Measurements from ENCODE around the gene S1PR2. TPM values are rescaled to one million over a fixed set of nuclear protein-coding genes. Genes with fewer than 3 reads are reported as not detected.

Gene S1PR2
- total and polyA plus RNA-seq, 9 of the 15 experiments (the other 6 are each of a cell fraction or from before 2014, with no cell fraction given): 1.5 to 3.9 (median 2.0) TPM

DNA sequence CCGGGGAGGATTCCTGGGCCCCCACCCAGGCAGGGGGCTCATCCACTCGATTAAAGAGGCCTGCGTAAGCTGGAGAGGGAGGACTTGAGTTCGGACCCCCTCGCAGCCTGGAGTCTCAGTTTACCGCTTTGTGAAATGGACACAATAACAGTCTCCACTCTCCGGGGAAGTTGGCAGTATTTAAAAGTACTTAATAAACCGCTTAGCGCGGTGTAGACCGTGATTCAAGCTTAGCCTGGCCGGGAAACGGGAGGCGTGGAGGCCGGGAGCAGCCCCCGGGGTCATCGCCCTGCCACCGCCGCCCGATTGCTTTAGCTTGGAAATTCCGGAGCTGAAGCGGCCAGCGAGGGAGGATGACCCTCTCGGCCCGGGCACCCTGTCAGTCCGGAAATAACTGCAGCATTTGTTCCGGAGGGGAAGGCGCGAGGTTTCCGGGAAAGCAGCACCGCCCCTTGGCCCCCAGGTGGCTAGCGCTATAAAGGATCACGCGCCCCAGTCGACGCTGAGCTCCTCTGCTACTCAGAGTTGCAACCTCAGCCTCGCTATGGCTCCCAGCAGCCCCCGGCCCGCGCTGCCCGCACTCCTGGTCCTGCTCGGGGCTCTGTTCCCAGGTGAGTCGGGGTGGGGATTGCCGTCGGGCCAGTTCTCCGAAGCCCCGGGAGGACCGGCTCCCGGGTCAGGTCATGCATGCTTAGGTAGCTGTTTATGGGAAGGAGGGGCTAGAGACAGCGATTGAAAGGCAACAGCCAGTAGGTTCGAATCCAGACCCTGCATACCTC is 39.7 kb upstream of the S1PR2 start, which contains the start of gene ICAM1 (continued):
- TF ChIP-seq ZNF57 (CRISPR knock-in tag; IDR thresholded peaks at IDR 0.05) (no peak), SAP30 (IDR thresholded peaks at IDR 0.05; ENCODE audit: borderline replicate concordance, insufficient read depth, low read depth, low read length, poor library complexity, severe bottlenecking) (no peak), ZZZ3 (IDR thresholded peaks at IDR 0.05) (no peak), NCOA1 (IDR thresholded peaks at IDR 0.05; ENCODE audit: low read depth) (no peak), SIN3B (IDR thresholded peaks at IDR 0.05; ENCODE audit: low read depth) (no peak), FOXJ3 (CRISPR knock-in tag; IDR thresholded peaks at IDR 0.05) (no peak), HOXB6 (CRISPR knock-in tag; IDR thresholded peaks at IDR 0.05; ENCODE audit: borderline replicate concordance) (no peak), GATAD2A (IDR thresholded peaks at IDR 0.05) (no peak), WHSC1 (IDR thresholded peaks at IDR 0.05; ENCODE audit: low read length) (no peak), ERF (CRISPR knock-in tag; IDR thresholded peaks at IDR 0.05) (no peak), MCM2 (IDR thresholded peaks at IDR 0.05; ENCODE audit: low read depth) (no peak), SRF (CRISPR knock-in tag; IDR thresholded peaks at IDR 0.05) (0 out of 4 replicates have a peak, but pooled peaks of 1 of the 2 experiments have one; percentile 31), TGIF2 (CRISPR knock-in tag; IDR thresholded peaks at IDR 0.05) (peak; percentile 28; the same call in 1 of the 2 replicates), ZNF232 (CRISPR knock-in tag; IDR thresholded peaks at IDR 0.05) (no peak)
- TF ChIP-seq, protein P1, sequence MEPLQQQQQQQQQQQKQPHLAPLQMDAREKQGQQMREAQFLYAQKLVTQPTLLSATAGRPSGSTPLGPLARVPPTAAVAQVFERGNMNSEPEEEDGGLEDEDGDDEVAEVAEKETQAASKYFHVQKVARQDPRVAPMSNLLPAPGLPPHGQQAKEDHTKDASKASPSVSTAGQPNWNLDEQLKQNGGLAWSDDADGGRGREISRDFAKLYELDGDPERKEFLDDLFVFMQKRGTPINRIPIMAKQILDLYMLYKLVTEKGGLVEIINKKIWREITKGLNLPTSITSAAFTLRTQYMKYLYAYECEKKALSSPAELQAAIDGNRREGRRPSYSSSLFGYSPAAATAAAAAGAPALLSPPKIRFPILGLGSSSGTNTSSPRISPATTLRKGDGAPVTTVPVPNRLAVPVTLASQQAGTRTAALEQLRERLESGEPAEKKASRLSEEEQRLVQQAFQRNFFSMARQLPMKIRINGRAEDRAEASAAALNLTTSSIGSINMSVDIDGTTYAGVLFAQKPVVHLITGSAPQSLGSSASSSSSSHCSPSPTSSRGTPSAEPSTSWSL (CRISPR knock-in tag; IDR thresholded peaks at IDR 0.05; ENCODE audit: borderline replicate concordance): no peak
- TF ChIP-seq, protein P2, sequence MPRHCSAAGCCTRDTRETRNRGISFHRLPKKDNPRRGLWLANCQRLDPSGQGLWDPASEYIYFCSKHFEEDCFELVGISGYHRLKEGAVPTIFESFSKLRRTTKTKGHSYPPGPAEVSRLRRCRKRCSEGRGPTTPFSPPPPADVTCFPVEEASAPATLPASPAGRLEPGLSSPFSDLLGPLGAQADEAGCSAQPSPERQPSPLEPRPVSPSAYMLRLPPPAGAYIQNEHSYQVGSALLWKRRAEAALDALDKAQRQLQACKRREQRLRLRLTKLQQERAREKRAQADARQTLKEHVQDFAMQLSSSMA (CRISPR knock-in tag; IDR thresholded peaks at IDR 0.05): no peak
- TF ChIP-seq, protein P3, sequence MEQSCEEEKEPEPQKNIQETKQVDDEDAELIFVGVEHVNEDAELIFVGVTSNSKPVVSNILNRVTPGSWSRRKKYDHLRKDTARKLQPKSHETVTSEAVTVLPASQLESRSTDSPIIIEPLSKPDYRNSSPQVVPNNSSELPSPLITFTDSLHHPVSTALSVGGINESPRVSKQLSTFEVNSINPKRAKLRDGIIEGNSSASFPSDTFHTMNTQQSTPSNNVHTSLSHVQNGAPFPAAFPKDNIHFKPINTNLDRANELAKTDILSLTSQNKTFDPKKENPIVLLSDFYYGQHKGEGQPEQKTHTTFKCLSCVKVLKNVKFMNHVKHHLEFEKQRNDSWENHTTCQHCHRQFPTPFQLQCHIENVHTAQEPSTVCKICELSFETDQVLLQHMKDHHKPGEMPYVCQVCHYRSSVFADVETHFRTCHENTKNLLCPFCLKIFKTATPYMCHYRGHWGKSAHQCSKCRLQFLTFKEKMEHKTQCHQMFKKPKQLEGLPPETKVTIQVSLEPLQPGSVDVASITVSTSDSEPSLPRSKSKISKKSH (CRISPR knock-in tag; IDR thresholded peaks at IDR 0.05): no peak
- TF ChIP-seq, protein P4, sequence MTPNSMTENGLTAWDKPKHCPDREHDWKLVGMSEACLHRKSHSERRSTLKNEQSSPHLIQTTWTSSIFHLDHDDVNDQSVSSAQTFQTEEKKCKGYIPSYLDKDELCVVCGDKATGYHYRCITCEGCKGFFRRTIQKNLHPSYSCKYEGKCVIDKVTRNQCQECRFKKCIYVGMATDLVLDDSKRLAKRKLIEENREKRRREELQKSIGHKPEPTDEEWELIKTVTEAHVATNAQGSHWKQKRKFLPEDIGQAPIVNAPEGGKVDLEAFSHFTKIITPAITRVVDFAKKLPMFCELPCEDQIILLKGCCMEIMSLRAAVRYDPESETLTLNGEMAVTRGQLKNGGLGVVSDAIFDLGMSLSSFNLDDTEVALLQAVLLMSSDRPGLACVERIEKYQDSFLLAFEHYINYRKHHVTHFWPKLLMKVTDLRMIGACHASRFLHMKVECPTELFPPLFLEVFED (CRISPR knock-in tag; conservative IDR thresholded peaks at IDR 0.05): no peak
- TF ChIP-seq, protein P5, sequence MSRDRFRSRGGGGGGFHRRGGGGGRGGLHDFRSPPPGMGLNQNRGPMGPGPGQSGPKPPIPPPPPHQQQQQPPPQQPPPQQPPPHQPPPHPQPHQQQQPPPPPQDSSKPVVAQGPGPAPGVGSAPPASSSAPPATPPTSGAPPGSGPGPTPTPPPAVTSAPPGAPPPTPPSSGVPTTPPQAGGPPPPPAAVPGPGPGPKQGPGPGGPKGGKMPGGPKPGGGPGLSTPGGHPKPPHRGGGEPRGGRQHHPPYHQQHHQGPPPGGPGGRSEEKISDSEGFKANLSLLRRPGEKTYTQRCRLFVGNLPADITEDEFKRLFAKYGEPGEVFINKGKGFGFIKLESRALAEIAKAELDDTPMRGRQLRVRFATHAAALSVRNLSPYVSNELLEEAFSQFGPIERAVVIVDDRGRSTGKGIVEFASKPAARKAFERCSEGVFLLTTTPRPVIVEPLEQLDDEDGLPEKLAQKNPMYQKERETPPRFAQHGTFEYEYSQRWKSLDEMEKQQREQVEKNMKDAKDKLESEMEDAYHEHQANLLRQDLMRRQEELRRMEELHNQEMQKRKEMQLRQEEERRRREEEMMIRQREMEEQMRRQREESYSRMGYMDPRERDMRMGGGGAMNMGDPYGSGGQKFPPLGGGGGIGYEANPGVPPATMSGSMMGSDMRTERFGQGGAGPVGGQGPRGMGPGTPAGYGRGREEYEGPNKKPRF (IDR thresholded peaks at IDR 0.05; ENCODE audit: low read depth, low read length): no peak
- TF ChIP-seq, protein P6, sequence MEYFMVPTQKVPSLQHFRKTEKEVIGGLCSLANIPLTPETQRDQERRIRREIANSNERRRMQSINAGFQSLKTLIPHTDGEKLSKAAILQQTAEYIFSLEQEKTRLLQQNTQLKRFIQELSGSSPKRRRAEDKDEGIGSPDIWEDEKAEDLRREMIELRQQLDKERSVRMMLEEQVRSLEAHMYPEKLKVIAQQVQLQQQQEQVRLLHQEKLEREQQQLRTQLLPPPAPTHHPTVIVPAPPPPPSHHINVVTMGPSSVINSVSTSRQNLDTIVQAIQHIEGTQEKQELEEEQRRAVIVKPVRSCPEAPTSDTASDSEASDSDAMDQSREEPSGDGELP (CRISPR knock-in tag; IDR thresholded peaks at IDR 0.05; ENCODE audit: borderline replicate concordance): no peak; the same call in none of the 2 replicates

Data from K562 (cell line).